ENCODE results near the gene GCK. TPM values are rescaled to one million over a fixed set of nuclear protein-coding genes. Genes with fewer than 3 reads are reported as not detected.

Gene GCK
- total RNA-seq, 1 experiment from 2014 or later, result not detected

DNA sequence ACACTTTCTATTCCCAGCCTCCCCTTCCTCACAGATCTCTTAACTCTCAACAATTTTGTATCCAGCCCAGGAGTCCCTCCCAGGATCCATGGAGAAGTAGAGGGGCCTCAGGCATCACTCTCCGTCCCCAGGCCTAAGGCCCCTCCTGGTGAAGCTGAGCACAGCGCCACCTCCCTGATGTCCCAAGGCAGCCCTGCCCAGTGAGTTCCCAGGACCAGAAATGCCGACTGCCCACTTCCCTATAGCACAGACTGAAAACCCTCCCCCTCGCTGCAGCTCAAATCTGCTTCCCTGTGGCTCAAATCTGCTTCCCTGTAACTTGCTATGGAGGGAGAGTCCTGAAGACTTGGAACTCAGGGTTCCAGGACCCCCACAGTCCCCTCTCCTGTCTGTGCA is 47.1 kb upstream of the GCK start:
- intact Hi-C loops (cut with micrococcal nuclease; ENCODE audit: unreplicated experiment), result no loop called here
- no peak overlapping the region for H3K4me3 ChIP-seq (ENCODE audit: low read depth, low read length, poor library complexity, severe bottlenecking)
- no peak for DNase-seq (ENCODE audit: low spot score)
- H3K9me3 ChIP-seq (ENCODE audit: low read depth, low read length, poor library complexity, severe bottlenecking), result no peaks in the 10 kb centered on the region
- H3K27me3 ChIP-seq (replicated peaks; ENCODE audit: insufficient read depth, low read depth, low read length, poor library complexity), result no peaks in the 10 kb centered on the region
- no peaks in the 10 kb centered on the region for H3K4me1 ChIP-seq (ENCODE audit: insufficient read depth, low read length, poor library complexity, severe bottlenecking)
- H3K36me3 ChIP-seq (ENCODE audit: insufficient read depth, low read length, poor library complexity, severe bottlenecking), result no peaks in the 10 kb centered on the region
- no peak overlapping the region for H3K27ac ChIP-seq (ENCODE audit: low read depth, low read length, poor library complexity, severe bottlenecking)
- ChIA-PET POLR2A (ENCODE audit: low non-redundant PET) (no interaction called here), CTCF (no interaction called here)
- no TSS peak for BruUV-seq (replicated peaks)
- TF ChIP-seq, protein P1, sequence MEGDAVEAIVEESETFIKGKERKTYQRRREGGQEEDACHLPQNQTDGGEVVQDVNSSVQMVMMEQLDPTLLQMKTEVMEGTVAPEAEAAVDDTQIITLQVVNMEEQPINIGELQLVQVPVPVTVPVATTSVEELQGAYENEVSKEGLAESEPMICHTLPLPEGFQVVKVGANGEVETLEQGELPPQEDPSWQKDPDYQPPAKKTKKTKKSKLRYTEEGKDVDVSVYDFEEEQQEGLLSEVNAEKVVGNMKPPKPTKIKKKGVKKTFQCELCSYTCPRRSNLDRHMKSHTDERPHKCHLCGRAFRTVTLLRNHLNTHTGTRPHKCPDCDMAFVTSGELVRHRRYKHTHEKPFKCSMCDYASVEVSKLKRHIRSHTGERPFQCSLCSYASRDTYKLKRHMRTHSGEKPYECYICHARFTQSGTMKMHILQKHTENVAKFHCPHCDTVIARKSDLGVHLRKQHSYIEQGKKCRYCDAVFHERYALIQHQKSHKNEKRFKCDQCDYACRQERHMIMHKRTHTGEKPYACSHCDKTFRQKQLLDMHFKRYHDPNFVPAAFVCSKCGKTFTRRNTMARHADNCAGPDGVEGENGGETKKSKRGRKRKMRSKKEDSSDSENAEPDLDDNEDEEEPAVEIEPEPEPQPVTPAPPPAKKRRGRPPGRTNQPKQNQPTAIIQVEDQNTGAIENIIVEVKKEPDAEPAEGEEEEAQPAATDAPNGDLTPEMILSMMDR (conservative IDR thresholded peaks at IDR 0.05; ENCODE audit: low read depth, low read length), result no peak
- no peak for TF ChIP-seq EZH2 (IDR thresholded peaks at IDR 0.05; ENCODE audit: borderline replicate concordance, low read depth, low read length, poor library complexity, severe bottlenecking)

DNA sequence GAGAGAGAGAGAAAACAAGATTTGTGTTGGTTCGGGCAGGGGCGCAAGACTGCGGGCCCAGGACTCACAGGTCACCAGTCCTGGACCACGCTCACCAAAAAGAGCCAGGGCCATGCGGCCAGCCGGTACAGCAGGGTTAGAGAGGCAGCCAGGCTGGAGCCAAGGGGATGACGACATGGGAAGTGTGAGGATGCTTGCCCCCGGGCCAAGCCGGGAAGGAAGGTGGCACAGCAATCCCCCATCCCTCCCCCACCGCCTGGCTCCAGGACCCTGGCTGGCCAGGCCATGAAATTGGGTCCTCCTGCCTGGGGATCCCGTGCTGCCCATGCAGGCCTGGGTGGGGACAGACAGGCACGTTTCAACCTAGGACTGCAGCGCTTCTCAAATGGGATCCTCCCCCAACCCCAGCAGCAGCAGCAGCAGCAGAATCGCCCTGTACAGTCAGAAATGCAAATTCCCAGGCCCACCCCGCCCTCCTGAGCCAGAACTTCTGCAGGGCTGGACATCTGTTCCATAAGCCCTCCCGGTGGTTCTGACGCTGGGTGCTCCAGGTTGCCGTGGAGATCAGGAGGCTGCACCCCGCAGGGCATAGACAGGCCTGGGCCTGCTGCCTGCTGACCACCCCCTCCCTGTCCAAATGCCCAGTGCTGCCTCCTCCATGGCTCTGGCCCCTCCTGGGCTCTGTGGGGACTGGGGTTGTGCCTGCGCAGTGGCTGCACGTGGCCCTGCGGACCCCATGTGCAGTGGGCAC is 46.5 kb upstream of the GCK start:
- H3K36me3 ChIP-seq (ENCODE audit: insufficient read depth, low read length, poor library complexity, severe bottlenecking), result no peaks in the 10 kb centered on the region
- H3K27me3 ChIP-seq (replicated peaks; ENCODE audit: insufficient read depth, low read depth, low read length, poor library complexity), result no peaks in the 10 kb centered on the region
- no peaks in the 10 kb centered on the region for H3K9me3 ChIP-seq (ENCODE audit: low read depth, low read length, poor library complexity, severe bottlenecking)
- DNase-seq (ENCODE audit: low spot score), result no peak
- BruUV-seq (replicated peaks), result no TSS peak
- ChIA-PET CTCF (no interaction called here), POLR2A (ENCODE audit: low non-redundant PET) (no interaction called here)
- TF ChIP-seq, protein P1 (conservative IDR thresholded peaks at IDR 0.05; ENCODE audit: low read depth, low read length), result no peak
- TF ChIP-seq EZH2 (IDR thresholded peaks at IDR 0.05; ENCODE audit: borderline replicate concordance, low read depth, low read length, poor library complexity, severe bottlenecking), result no peak
- no peak overlapping the region for H3K4me3 ChIP-seq (ENCODE audit: low read depth, low read length, poor library complexity, severe bottlenecking)
- intact Hi-C loops (cut with micrococcal nuclease; ENCODE audit: unreplicated experiment), result no loop called here
- no peak overlapping the region for H3K27ac ChIP-seq (ENCODE audit: low read depth, low read length, poor library complexity, severe bottlenecking)
- no peaks in the 10 kb centered on the region for H3K4me1 ChIP-seq (ENCODE audit: insufficient read depth, low read length, poor library complexity, severe bottlenecking)

DNA sequence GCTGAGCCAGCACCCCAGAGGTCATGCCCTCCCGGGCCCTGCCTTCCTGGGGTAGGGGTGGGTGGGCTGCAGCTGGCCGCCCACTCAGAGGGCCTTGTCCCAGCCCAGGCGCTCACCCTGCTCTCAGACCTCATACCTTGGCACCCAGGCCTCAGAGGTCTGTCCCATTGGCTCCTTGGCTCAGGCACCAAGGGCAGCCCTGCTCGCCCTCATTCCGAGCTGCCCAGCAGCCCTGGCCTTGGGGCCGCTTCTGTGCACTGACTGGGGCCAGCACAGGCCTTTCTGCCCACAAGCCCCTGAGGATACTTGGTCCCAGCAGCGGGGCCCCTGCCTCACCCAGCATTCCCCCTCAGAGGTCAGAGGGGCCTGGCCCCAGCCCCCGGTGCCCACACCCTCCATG is 45.8 kb upstream of the GCK start:
- Histone ChIP-seq H3K9me3 (ENCODE audit: low read depth, low read length, poor library complexity, severe bottlenecking) (no peaks in the 10 kb centered on the region), H3K27ac (ENCODE audit: low read depth, low read length, poor library complexity, severe bottlenecking) (no peak overlapping the region), H3K4me3 (ENCODE audit: low read depth, low read length, poor library complexity, severe bottlenecking) (no peak overlapping the region), H3K27me3 (replicated peaks; ENCODE audit: insufficient read depth, low read depth, low read length, poor library complexity) (no peaks in the 10 kb centered on the region), H3K36me3 (ENCODE audit: insufficient read depth, low read length, poor library complexity, severe bottlenecking) (no peaks in the 10 kb centered on the region), H3K4me1 (ENCODE audit: insufficient read depth, low read length, poor library complexity, severe bottlenecking) (no peaks in the 10 kb centered on the region)
- ChIA-PET POLR2A (ENCODE audit: low non-redundant PET) (no interaction called here), CTCF (no interaction called here)
- no peak for DNase-seq (ENCODE audit: low spot score)
- intact Hi-C loops (cut with micrococcal nuclease; ENCODE audit: unreplicated experiment), result no loop called here
- BruUV-seq (replicated peaks), result no TSS peak
- TF ChIP-seq, protein P1 (conservative IDR thresholded peaks at IDR 0.05; ENCODE audit: low read depth, low read length), result no peak
- TF ChIP-seq EZH2 (IDR thresholded peaks at IDR 0.05; ENCODE audit: borderline replicate concordance, low read depth, low read length, poor library complexity, severe bottlenecking), result no peak
